AG10803 (cell line): Measurements from ENCODE around the gene DVL3.

Source experiments
- DNase-seq: peaks from one replicate; pipeline ENCODE4 v3.0.0; 2010; ENCODE audit warnings: low read depth
- H3K4me3 ChIP-seq: 2 replicates; pipeline ENCODE4 v1.5.1; 2011; ENCODE audit warnings: mild to moderate bottlenecking, low read length, control low read depth
- TF ChIP-seq, protein P1 (sequence below): conservative IDR thresholded peaks from 2 replicates; pipeline ENCODE4 v1.5.1; 2011; ENCODE audit warnings: mild to moderate bottlenecking, low read length, control low read depth, inconsistent platforms

Gene DVL3

DNA sequence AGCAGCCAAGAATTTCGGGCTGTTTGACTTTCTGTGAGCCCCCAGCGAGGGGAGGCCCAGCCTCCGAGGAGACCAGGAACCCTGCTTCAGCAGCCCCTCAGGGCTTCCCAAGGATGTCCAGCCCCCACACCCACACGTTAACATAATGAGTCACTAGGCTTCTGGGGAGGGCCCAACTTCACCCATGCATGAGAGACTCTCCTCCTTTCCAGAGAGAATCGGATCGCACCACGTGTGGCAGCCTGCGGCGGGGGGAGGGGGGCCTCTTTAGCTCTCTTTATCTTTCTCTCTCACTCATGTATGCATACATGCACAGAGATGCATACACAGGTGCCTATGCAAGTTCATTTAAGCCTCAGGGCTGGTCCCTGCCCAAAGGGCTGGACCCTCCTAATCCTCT lies 16.4 kb downstream of the DVL3 start:
- H3K4me3 ChIP-seq, result no peak overlapping the region
- TF ChIP-seq, protein P1, sequence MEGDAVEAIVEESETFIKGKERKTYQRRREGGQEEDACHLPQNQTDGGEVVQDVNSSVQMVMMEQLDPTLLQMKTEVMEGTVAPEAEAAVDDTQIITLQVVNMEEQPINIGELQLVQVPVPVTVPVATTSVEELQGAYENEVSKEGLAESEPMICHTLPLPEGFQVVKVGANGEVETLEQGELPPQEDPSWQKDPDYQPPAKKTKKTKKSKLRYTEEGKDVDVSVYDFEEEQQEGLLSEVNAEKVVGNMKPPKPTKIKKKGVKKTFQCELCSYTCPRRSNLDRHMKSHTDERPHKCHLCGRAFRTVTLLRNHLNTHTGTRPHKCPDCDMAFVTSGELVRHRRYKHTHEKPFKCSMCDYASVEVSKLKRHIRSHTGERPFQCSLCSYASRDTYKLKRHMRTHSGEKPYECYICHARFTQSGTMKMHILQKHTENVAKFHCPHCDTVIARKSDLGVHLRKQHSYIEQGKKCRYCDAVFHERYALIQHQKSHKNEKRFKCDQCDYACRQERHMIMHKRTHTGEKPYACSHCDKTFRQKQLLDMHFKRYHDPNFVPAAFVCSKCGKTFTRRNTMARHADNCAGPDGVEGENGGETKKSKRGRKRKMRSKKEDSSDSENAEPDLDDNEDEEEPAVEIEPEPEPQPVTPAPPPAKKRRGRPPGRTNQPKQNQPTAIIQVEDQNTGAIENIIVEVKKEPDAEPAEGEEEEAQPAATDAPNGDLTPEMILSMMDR, result no peak
- no peak for DNase-seq

DNA sequence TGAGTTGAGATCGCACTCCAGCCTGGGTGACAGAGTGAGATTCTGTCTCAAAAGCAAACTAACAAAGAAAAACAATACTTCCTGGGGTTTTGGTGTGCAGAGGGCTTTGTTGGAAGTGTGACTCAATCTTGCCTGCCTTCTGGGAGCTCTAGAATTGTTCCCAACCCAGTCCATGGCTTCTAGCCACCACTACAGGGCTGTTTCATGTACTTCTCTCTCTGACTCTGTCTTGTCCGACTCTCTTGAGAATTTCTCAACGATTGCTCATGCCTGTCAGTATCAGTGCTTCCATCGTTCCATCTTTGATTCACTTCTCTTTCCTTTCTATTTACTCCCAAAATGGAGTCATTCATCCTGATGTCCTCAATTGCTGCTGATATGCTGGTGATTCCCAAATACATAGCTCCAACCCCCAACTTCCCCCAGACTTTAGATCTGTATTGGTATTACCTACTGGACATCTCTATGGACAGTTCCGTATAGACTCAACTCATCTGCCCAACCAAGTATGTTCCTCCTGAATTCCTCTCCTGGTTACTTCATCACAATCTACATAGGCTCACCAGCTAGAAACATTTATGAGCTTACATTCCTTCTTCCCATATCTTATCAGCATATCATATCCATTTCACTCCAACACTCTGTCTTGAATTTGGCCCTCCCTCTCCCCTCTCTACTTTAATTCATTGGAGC lies 17.6 kb downstream of the DVL3 start:
- no peak overlapping the region for H3K4me3 ChIP-seq
- DNase-seq, result peak; percentile 92
- TF ChIP-seq, protein P1, result no peak

DNA sequence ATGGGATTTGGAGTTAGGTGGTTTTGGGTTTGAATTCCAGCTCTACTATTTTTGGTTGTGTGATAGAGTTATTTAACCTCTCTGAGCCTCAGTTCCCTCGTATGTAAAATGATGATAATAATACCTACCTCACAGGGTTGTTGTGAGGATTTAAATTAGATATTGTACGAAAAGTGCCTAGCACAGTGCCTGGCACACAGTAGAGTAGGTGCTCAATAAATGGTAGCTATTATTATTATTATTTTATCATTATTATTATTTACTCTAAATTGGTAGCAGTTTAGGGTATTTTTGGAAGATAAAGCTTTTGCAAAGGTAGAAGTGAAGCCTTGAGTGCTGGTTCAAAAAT lies 18.2 kb downstream of the DVL3 start:
- TF ChIP-seq, protein P1, result no peak
- no peak for DNase-seq
- H3K4me3 ChIP-seq, result no peak overlapping the region

DNA sequence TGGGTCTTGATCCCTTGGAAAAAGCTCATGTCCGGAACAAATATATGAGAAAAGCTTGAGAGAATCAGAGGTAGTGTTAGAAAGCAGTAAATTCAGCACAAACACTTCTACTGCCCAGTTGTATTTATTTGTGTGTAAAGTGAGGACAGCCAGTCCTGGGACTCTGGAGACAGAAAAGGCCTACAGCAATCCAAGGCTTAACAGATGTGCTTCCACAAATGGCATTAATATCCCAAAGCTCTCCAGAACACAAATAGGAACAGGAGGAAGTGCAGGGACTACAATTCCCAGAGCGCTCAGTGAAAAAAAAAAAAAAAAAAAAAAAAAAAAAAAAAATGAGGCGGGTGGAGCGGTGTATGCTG lies 19.1 kb downstream of the DVL3 start:
- no peak for DNase-seq
- TF ChIP-seq, protein P1, result no peak
- H3K4me3 ChIP-seq, result no peak overlapping the region

DNA sequence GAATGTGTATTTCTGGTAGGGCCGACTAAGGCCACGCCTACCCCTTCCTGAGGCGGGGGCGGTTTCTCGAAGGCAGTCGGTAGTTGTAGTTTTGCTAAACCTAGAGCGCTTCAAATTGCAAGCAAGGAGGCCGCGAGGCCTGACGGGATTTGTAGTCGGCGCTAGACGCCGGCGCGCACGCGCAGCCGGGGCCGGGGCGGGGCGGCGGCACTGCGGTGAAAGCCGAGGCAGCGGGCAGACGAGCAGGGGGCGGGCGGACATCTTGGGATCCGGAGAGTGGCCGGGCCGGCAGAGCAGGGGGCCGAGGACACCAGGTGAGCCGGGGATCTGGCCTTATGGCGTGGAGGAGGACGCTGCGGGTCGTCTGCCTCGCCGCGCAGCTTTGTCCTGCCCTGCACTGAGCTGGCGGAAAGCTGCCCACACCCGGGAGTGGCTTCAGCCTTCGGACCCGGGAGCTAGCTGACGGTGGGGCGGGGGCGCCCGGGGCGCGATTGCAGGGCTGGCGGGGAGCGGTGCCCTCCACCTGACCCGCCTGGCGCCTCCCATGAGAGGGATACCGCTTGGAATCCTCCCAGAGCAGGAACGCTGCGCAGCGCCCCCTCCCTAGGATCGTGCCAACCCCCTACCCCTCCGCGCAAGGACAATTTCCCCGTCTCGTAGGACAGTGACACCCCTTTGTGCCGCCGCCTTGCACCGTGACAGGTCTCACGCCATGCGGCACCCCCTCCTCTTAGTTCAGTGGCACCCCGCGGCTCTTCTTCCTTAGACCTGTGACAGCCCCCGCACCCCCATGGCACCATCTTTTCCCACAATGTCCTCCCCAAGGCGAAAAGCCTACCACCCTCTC lies 19.7 kb downstream of the DVL3 start, which contains the start of gene AP2M1:
TSS of gene AP2M1 (plus strand) at position 210 of the 847 bp plus-strand sequence. CDS start 2,139 bp downstream, outside the sequence.
- TF ChIP-seq, protein P1, result no peak
- H3K4me3 ChIP-seq, result peak within 1 kb of the TSS; percentile 97
- DNase-seq, result peak; percentile 100

DNA sequence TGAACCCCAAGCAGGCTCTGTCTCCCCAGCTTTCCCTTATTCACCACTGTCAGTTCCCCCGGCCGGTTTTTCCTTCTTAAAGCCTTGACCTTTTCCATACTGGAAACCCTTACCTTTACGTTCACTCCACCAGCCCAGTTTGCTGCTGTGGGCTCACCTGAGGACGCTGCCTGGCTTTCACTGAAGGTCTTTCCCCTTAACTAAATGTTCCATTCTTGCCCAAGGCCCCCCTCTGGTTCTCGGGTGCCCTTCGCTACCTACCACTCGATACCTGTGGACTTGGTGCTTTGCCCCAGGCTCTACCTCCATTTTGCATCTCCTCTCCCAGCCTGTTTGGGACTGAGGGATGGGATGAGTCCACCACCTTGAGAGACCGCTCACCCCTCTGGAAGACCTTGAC lies 20.3 kb downstream of the DVL3 start:
- peak overlapping the region; percentile 97 for H3K4me3 ChIP-seq
- TF ChIP-seq, protein P1, result no peak
- no peak for DNase-seq

DNA sequence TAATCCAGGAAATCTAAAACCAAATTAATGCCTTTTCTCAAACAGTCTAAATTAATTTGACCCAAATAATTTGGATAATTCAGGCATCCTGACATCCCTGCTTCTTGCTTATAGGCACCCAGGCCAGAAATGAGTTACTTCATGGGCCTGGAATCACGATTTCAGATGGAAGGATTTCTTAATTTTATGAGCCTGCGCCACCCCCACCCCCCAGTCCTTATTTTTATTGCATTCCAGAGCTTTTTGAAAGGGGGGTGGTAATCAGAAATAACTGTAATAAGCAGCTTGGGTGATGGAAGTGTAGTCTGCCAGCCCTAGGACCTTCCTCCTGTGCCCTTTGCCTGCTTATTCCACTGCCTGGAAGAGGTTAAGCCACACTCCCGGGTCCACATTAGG lies 20.8 kb downstream of the DVL3 start:
- peak; percentile 65 for DNase-seq
- peak overlapping the region; percentile 97 for H3K4me3 ChIP-seq
- TF ChIP-seq, protein P1, result no peak
